HepG2 (cell line): ENCODE data around the gene PXMP4. TPM values are rescaled to one million over a fixed set of nuclear protein-coding genes. Genes with fewer than 3 reads are reported as not detected.
A peak's percentile ranks its signal among the peaks of the same experiment; 100 is the strongest.

Source experiments
- EP300 ChIP-seq, 3 experiments: sonication (generic) in 1 of 3; formaldehyde crosslinking in 1 of 3; IDR thresholded peaks; 2 replicates each; pipeline versions ENCODE4 v1.5.1 to v1.6.1; 2011 to 2020; ENCODE audit warnings: low read depth in 2 of 3, low read length in 2 of 3, borderline replicate concordance in 1 of 3, improper control_type of control experiment in 1 of 3, mild to moderate bottlenecking in 1 of 3, missing genetic modification reagents in 1 of 3, moderate library complexity in 1 of 3
- FOXC1 ChIP-seq: sonication (generic); formaldehyde crosslinking; IDR thresholded peaks from 2 replicates; pipeline ENCODE4 v1.8.0; 2022; ENCODE audit warnings: mild to moderate bottlenecking, missing genetic modification reagents, borderline replicate concordance
- NCOA2 ChIP-seq: sonication (generic); formaldehyde crosslinking; IDR thresholded peaks from 2 replicates; pipeline ENCODE4 v1.8.0; 2022; ENCODE audit warnings: inconsistent platforms
- NCOA5 ChIP-seq: sonication (generic); formaldehyde crosslinking; IDR thresholded peaks from 2 replicates; pipeline ENCODE4 v1.4.0; 2020; ENCODE audit warnings: missing genetic modification reagents
- NR3C1 ChIP-seq: sonication (generic); formaldehyde crosslinking; IDR thresholded peaks from 2 replicates; pipeline ENCODE4 v1.4.0; 2020; ENCODE audit warnings: missing genetic modification reagents
- TAF1 ChIP-seq: sonication (generic); formaldehyde crosslinking; IDR thresholded peaks from 2 replicates; pipeline ENCODE4 v1.4.0; 2020; ENCODE audit warnings: missing genetic modification reagents
- YEATS2 ChIP-seq: sonication (generic); formaldehyde crosslinking; IDR thresholded peaks from 2 replicates; pipeline ENCODE4 v1.4.0; 2020; ENCODE audit warnings: missing genetic modification reagents, borderline replicate concordance
- ZNF431 ChIP-seq: sonication (generic); formaldehyde crosslinking; IDR thresholded peaks from 2 replicates; pipeline ENCODE4 v1.9.0; 2022; ENCODE audit warnings: missing genetic modification reagents, low read depth, mild to moderate bottlenecking, borderline replicate concordance
- ZNF558 ChIP-seq: sonication (generic); formaldehyde crosslinking; IDR thresholded peaks from 2 replicates; pipeline ENCODE4 v1.9.0; 2022; ENCODE audit warnings: mild to moderate bottlenecking, missing genetic modification reagents, borderline replicate concordance
- ZNF777 ChIP-seq: sonication (generic); formaldehyde crosslinking; IDR thresholded peaks from 2 replicates; pipeline ENCODE4 v1.4.0; 2020; ENCODE audit warnings: missing genetic modification reagents
- polyA plus RNA-seq, 8 experiments: library from polyadenylated mRNA; depleted of rRNA in 3 of 8; stranded (reverse) in 7 of 8; unstranded in 1 of 8; fragments of >200 nt; fragmentation: Illumina TruSeq in 4 of 8; extraction: Trizol in 4 of 8; gene quantifications; 2 replicates each; pipeline versions ENCODE4 v1.2.1 to v1.2.3, GENCODE V29; 2011 to 2016; ENCODE audit warnings: low read depth in 4 of 8, missing spikeins in 1 of 8, mixed read lengths in 1 of 8; ENCODE audit not compliant: insufficient read depth in 1 of 8
- total RNA-seq, 5 experiments: library from RNA; depleted of rRNA; stranded (reverse); fragments of >200 nt; fragmentation: Illumina TruSeq; extraction: Trizol; gene quantifications; 2 replicates each; pipeline ENCODE4 v1.2.3, GENCODE V29; 2016; ENCODE audit warnings: low read depth in 1 of 5
- TF ChIP-seq, protein P1 (sequence below): sonication (generic); formaldehyde crosslinking; IDR thresholded peaks from 2 replicates; pipeline ENCODE4 v1.5.0; 2020; ENCODE audit warnings: missing genetic modification reagents
- TF ChIP-seq, protein P2 (sequence below): sonication (generic); formaldehyde crosslinking; IDR thresholded peaks from 2 replicates; pipeline ENCODE4 v1.8.0; 2022; ENCODE audit warnings: missing genetic modification reagents, low read depth, mild to moderate bottlenecking, borderline replicate concordance
- TF ChIP-seq, protein P3 (sequence below): sonication (generic); formaldehyde crosslinking; IDR thresholded peaks from 2 replicates; pipeline ENCODE4 v1.5.1; 2020; ENCODE audit warnings: missing genetic modification reagents, mild to moderate bottlenecking, borderline replicate concordance
- TF ChIP-seq, protein P4 (sequence below): sonication (generic); formaldehyde crosslinking; IDR thresholded peaks from 2 replicates; pipeline ENCODE4 v1.4.0; 2020; ENCODE audit warnings: missing genetic modification reagents
- TF ChIP-seq, protein P5 (sequence below): sonication (generic); formaldehyde crosslinking; IDR thresholded peaks from 2 replicates; pipeline ENCODE4 v1.8.1; 2022; ENCODE audit warnings: low read depth, mild to moderate bottlenecking, missing genetic modification reagents
- TF ChIP-seq, protein P6 (sequence below): IDR thresholded peaks from 2 replicates; pipeline ENCODE4 v1.6.1; 2016; ENCODE audit warnings: missing genetic modification reagents, missing compliant biosample characterization
- TF ChIP-seq, protein P7 (sequence below): sonication (generic); formaldehyde crosslinking; conservative IDR thresholded peaks from 2 replicates; pipeline ENCODE4 v1.8.0; 2022; ENCODE audit warnings: missing genetic modification reagents

The PXMP4 gene
- total and polyA plus RNA-seq, 2 of the 13 experiments (the other 11 are each of a cell fraction or from before 2014, with no cell fraction given) = not detected

DNA sequence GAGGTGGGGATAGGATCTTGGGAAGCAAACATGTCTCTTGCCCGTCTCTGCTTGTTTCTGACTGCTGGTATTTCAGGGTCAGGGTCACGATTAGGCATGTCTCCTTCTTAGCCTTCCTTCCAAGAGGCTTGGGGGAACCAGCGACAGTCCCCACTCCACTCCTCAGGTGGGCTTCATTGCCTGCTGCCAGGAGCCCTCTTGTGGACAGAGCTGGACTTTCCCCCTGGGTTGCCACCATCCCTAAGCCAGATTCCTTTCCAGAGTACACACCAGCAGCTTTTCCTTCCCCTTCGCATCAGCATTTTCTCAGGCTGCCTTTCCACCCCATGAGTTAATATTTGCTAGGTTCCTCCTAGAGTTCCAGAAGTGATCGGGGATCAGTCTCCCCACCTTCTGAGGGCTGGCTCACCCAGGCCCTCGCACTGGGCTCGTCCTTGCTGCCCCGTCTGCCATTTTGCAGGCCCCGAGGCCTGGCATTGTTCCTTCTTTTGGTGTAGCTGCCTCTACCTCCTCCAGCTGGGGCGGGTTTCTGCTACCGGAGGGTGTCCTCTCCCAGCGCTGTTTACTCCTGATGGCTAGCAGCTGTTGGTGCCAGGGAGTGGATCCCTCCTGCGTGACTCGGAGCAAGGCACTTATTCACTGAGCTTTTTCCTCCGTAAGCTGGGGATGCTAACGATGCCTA lies 66.8 kb downstream of the PXMP4 start (continued):
- TF ChIP-seq, protein P1, sequence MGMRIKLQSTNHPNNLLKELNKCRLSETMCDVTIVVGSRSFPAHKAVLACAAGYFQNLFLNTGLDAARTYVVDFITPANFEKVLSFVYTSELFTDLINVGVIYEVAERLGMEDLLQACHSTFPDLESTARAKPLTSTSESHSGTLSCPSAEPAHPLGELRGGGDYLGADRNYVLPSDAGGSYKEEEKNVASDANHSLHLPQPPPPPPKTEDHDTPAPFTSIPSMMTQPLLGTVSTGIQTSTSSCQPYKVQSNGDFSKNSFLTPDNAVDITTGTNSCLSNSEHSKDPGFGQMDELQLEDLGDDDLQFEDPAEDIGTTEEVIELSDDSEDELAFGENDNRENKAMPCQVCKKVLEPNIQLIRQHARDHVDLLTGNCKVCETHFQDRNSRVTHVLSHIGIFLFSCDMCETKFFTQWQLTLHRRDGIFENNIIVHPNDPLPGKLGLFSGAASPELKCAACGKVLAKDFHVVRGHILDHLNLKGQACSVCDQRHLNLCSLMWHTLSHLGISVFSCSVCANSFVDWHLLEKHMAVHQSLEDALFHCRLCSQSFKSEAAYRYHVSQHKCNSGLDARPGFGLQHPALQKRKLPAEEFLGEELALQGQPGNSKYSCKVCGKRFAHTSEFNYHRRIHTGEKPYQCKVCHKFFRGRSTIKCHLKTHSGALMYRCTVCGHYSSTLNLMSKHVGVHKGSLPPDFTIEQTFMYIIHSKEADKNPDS (CRISPR knock-in tag) = no peak; the same call in 1 of the 2 replicates
- no peak for TF ChIP-seq EP300 (IDR thresholded peaks at IDR 0.05; ENCODE audit: low read depth in 2 of 2, low read length in 2 of 2)
- TF ChIP-seq EP300 (CRISPR knock-in tag; IDR thresholded peaks at IDR 0.05; ENCODE audit: borderline replicate concordance) = no peak
- no peak for TF ChIP-seq ZNF558 (CRISPR knock-in tag)
- TF ChIP-seq, protein P2, sequence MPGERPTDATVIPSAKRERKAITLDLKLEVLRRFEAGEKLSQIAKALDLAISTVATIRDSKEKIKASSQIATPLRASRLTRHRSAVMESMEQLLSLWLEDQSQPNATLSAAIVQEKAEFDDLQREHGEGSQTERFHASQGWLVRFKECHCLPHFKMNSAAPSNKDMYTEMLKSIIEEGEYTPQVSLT (CRISPR knock-in tag) = no peak
- TF ChIP-seq YEATS2 = 0 out of 2 replicates have a peak, but pooled peaks have one; percentile 16
- TF ChIP-seq ZNF777 (CRISPR knock-in tag) = no peak
- TF ChIP-seq, protein P3, sequence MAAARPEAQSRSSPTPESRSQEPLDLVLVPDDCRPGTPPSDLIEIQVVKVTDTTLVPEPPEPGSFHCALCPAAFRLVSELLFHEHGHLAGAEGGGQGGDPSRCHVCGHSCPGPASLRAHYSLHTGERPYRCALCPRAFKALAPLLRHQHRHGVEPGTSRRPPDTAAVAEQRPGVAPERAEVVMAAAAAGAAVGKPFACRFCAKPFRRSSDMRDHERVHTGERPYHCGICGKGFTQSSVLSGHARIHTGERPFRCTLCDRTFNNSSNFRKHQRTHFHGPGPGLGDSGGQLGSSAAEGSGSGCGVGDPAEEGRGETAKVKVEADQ (CRISPR knock-in tag) = no peak; the same call in 1 of the 2 replicates
- no peak for TF ChIP-seq NR3C1 (CRISPR knock-in tag)
- TF ChIP-seq, protein P4, sequence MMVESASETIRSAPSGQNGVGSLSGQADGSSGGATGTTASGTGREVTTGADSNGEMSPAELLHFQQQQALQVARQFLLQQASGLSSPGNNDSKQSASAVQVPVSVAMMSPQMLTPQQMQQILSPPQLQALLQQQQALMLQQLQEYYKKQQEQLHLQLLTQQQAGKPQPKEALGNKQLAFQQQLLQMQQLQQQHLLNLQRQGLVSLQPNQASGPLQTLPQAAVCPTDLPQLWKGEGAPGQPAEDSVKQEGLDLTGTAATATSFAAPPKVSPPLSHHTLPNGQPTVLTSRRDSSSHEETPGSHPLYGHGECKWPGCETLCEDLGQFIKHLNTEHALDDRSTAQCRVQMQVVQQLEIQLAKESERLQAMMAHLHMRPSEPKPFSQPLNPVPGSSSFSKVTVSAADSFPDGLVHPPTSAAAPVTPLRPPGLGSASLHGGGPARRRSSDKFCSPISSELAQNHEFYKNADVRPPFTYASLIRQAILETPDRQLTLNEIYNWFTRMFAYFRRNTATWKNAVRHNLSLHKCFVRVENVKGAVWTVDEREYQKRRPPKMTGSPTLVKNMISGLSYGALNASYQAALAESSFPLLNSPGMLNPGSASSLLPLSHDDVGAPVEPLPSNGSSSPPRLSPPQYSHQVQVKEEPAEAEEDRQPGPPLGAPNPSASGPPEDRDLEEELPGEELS (CRISPR knock-in tag) = 0 out of 2 replicates have a peak, but pooled peaks have one; percentile 25
- TF ChIP-seq, protein P5, sequence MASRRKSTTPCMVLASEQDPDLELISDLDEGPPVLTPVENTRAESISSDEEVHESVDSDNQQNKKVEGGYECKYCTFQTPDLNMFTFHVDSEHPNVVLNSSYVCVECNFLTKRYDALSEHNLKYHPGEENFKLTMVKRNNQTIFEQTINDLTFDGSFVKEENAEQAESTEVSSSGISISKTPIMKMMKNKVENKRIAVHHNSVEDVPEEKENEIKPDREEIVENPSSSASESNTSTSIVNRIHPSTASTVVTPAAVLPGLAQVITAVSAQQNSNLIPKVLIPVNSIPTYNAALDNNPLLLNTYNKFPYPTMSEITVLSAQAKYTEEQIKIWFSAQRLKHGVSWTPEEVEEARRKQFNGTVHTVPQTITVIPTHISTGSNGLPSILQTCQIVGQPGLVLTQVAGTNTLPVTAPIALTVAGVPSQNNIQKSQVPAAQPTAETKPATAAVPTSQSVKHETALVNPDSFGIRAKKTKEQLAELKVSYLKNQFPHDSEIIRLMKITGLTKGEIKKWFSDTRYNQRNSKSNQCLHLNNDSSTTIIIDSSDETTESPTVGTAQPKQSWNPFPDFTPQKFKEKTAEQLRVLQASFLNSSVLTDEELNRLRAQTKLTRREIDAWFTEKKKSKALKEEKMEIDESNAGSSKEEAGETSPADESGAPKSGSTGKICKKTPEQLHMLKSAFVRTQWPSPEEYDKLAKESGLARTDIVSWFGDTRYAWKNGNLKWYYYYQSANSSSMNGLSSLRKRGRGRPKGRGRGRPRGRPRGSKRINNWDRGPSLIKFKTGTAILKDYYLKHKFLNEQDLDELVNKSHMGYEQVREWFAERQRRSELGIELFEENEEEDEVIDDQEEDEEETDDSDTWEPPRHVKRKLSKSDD (CRISPR knock-in tag) = no peak
- TF ChIP-seq NCOA2 (CRISPR knock-in tag) = peak; percentile 52
- TF ChIP-seq ZNF431 (CRISPR knock-in tag) = 0 out of 2 replicates have a peak, but pooled peaks have one; percentile 6
- peak; percentile 81 for TF ChIP-seq FOXC1 (CRISPR knock-in tag)
- peak; percentile 94; the same call in 1 of the 2 replicates for TF ChIP-seq NCOA5 (CRISPR knock-in tag)
- TF ChIP-seq, protein P6, sequence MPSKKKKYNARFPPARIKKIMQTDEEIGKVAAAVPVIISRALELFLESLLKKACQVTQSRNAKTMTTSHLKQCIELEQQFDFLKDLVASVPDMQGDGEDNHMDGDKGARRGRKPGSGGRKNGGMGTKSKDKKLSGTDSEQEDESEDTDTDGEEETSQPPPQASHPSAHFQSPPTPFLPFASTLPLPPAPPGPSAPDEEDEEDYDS = peak; percentile 27; the same call in 1 of the 2 replicates
- TF ChIP-seq TAF1 = no peak
- TF ChIP-seq, protein P7, sequence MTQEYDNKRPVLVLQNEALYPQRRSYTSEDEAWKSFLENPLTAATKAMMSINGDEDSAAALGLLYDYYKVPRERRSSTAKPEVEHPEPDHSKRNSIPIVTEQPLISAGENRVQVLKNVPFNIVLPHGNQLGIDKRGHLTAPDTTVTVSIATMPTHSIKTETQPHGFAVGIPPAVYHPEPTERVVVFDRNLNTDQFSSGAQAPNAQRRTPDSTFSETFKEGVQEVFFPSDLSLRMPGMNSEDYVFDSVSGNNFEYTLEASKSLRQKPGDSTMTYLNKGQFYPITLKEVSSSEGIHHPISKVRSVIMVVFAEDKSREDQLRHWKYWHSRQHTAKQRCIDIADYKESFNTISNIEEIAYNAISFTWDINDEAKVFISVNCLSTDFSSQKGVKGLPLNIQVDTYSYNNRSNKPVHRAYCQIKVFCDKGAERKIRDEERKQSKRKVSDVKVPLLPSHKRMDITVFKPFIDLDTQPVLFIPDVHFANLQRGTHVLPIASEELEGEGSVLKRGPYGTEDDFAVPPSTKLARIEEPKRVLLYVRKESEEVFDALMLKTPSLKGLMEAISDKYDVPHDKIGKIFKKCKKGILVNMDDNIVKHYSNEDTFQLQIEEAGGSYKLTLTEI = no peak
